Trophoblast cell (in vitro differentiated cells and primary cell): ENCODE measurements around the gene CXCL10.
"Not testable (repeated sequence)": the region's sequence is repeated elsewhere in the genome, so short reads cannot be mapped to it uniquely, and the experiment has no call there.

Source experiments
- DNase-seq, 2 donors: peaks; one replicate each; pipeline ENCODE4 v3.0.0-alpha.2; 2016
- H2AFZ ChIP-seq: 2 replicates; pipeline ENCODE4 v1.6.1; 2013; ENCODE audit warnings: low read length, moderate library complexity, mild to moderate bottlenecking; ENCODE audit not compliant: insufficient read depth, poor library complexity
- H2AK5ac ChIP-seq: 2 replicates; pipeline ENCODE4 v1.6.1; 2013; ENCODE audit warnings: mild to moderate bottlenecking, low read length
- H2BK120ac ChIP-seq: 2 replicates; pipeline ENCODE4 v1.6.1; 2013; ENCODE audit warnings: low read length, mild to moderate bottlenecking, moderate library complexity; ENCODE audit not compliant: insufficient read depth, poor library complexity
- H2BK12ac ChIP-seq: 2 replicates; pipeline ENCODE4 v1.6.1; 2013; ENCODE audit warnings: mild to moderate bottlenecking, low read length, moderate library complexity
- H2BK5ac ChIP-seq: 2 replicates; pipeline ENCODE4 v1.6.1; 2013; ENCODE audit warnings: low read length, low read depth, moderate library complexity, mild to moderate bottlenecking; ENCODE audit not compliant: poor library complexity
- H3K14ac ChIP-seq: 2 replicates; pipeline ENCODE4 v1.6.1; 2013; ENCODE audit warnings: mild to moderate bottlenecking, low read length
- H3K18ac ChIP-seq: 2 replicates; pipeline ENCODE4 v1.6.1; 2013; ENCODE audit warnings: mild to moderate bottlenecking, low read length
- H3K23ac ChIP-seq: 2 replicates; pipeline ENCODE4 v1.6.1; 2013; ENCODE audit warnings: low read length
- H3K27ac ChIP-seq: 2 replicates; pipeline ENCODE4 v1.5.1; 2013; ENCODE audit warnings: low read depth, mild to moderate bottlenecking, inconsistent platforms, low read length, moderate library complexity
- H3K27me3 ChIP-seq: 2 replicates; pipeline ENCODE4 v1.6.1; 2013; ENCODE audit warnings: inconsistent platforms, mild to moderate bottlenecking, low read length, moderate library complexity; ENCODE audit not compliant: insufficient read depth
- H3K36me3 ChIP-seq, 2 experiments: 1 replicate in 1 of 2; 2 replicates in 1 of 2; pipeline ENCODE4 v1.6.1; 2013; ENCODE audit warnings: low read length in 2 of 2, mild to moderate bottlenecking in 2 of 2, moderate library complexity in 1 of 2; ENCODE audit not compliant: insufficient read depth in 2 of 2, control insufficient read depth in 1 of 2
- H3K4ac ChIP-seq: 2 replicates; pipeline ENCODE4 v1.6.1; 2013; ENCODE audit warnings: low read depth, mild to moderate bottlenecking, low read length, moderate library complexity
- H3K4me1 ChIP-seq, 2 experiments: 1 replicate in 1 of 2; 2 replicates in 1 of 2; pipeline ENCODE4 v1.6.1; 2013; ENCODE audit warnings: low read length in 2 of 2, mild to moderate bottlenecking in 2 of 2, moderate library complexity in 1 of 2; ENCODE audit not compliant: insufficient read depth in 2 of 2, control insufficient read depth in 1 of 2
- H3K4me2 ChIP-seq: 2 replicates; pipeline ENCODE4 v1.6.1; 2013; ENCODE audit warnings: inconsistent platforms, mild to moderate bottlenecking, low read length, moderate library complexity
- H3K4me3 ChIP-seq: 2 replicates; pipeline ENCODE4 v1.5.1; 2013; ENCODE audit warnings: mild to moderate bottlenecking, low read depth, low read length, inconsistent platforms
- H3K79me1 ChIP-seq: one replicate; pipeline ENCODE4 v1.6.1; 2013; ENCODE audit warnings: low read length
- H3K79me2 ChIP-seq: 2 replicates; pipeline ENCODE4 v1.6.1; 2013; ENCODE audit warnings: low read length, mild to moderate bottlenecking; ENCODE audit not compliant: control insufficient read depth, insufficient read depth, poor library complexity
- H3K9ac ChIP-seq: 2 replicates; pipeline ENCODE4 v1.6.1; 2013; ENCODE audit warnings: mild to moderate bottlenecking, low read length
- H3K9me3 ChIP-seq: 2 replicates; pipeline ENCODE4 v1.6.1; 2013; ENCODE audit warnings: low read depth, mild to moderate bottlenecking, control low read depth, inconsistent platforms, low read length; ENCODE audit not compliant: insufficient read depth
- H4K12ac ChIP-seq: 2 replicates; pipeline ENCODE4 v1.6.1; 2013; ENCODE audit warnings: low read depth, mild to moderate bottlenecking, low read length, moderate library complexity
- H4K8ac ChIP-seq: 2 replicates; pipeline ENCODE4 v1.6.1; 2013; ENCODE audit warnings: low read depth, mild to moderate bottlenecking, low read length, moderate library complexity
- H4K91ac ChIP-seq: one replicate; pipeline ENCODE4 v1.6.1; 2013; ENCODE audit warnings: low read depth, mild to moderate bottlenecking, low read length, moderate library complexity
- WGBS: extraction: QIAGEN DNeasy Blood & Tissue Kit; methylation state at CpG from one replicate; pipeline ENCODE4 v1.1.7; 2013; ENCODE audit warnings: missing lambda C conversion rate; ENCODE audit not compliant: insufficient read length, insufficient coverage; ENCODE audit errors: extremely low coverage; 5-methylcytosine and 5-hydroxymethylcytosine counted together

The CXCL10 gene

DNA sequence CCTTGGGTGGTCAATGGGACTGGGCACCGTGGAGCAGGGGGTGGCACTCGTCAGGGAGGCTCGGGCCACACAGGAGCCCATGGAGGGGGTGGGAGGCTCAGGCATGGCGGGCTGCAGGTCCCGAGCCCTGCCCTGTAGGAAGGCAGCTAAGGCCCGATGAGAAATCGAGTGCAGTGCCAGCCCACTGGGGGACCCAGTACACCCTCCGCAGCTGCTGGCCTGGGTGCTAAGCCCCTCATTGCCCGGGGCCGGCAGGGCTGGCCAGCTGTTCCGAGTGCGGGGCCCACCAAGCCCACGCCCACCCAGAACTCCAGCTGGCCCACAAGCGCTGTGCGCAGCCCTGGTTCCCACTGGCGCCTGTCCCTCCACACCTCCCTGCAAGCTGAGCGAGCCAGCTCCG lies 20.0 kb upstream of the CXCL10 start:
- WGBS: no CpG with 5 or more reads among the region's 18 CpGs
- not testable (repeated sequence) for H4K12ac ChIP-seq, H3K23ac ChIP-seq, H3K79me2 ChIP-seq, H2BK120ac ChIP-seq, H3K4me3 ChIP-seq, H3K18ac ChIP-seq, H3K4me1 ChIP-seq, H3K9me3 ChIP-seq, H2BK5ac ChIP-seq, H4K8ac ChIP-seq, H3K9ac ChIP-seq, H3K4ac ChIP-seq, H2AK5ac ChIP-seq, DNase-seq, H3K14ac ChIP-seq, H3K27me3 ChIP-seq, H4K91ac ChIP-seq, H2BK12ac ChIP-seq, H3K36me3 ChIP-seq, H3K27ac ChIP-seq, H2AFZ ChIP-seq, H3K79me1 ChIP-seq, H3K4me2 ChIP-seq

DNA sequence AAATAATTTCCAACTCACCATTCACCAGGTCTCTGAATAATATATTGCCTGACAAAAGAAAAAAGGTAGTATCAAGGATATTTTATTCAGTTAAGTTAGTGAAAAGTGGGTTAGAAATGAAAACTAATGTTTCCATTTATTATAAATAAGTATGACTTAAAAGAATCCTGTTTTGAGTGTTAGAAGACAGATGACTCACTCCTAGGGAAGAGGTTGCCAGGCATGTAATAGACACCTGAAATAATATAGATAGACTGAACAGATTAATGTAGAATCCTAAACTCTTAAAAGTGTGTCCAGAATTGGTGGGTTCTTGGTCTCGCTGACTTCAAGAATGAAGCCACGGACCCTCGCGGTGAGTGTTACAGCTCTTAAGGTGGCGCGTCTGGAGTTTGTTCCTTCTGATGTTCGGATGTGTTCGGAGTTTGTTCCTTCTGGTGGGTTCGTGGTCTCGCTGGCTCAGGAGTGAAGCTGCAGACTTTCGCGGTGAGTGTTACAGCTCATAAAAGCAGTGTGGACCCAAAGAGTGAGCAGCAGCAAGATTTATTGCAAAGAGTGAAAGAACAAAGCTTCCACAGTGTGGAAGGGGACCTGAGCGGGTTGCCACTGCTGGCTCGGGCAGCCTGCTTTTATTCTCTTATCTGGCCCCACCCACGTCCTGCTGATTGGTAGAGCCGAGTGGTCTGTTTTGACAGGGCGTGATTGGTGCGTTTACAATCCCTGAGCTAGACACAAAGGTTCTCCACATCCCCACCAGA lies 19.1 kb upstream of the CXCL10 start:
- not testable (repeated sequence) for H4K8ac ChIP-seq, H3K4ac ChIP-seq, H2BK120ac ChIP-seq, H2AFZ ChIP-seq, H3K14ac ChIP-seq, H2BK12ac ChIP-seq, H3K9ac ChIP-seq, H3K23ac ChIP-seq, H2BK5ac ChIP-seq, H3K9me3 ChIP-seq, H3K79me2 ChIP-seq, H3K18ac ChIP-seq, H3K4me1 ChIP-seq, H3K79me1 ChIP-seq, H3K27me3 ChIP-seq, H3K4me2 ChIP-seq, DNase-seq, H3K4me3 ChIP-seq, H2AK5ac ChIP-seq, H4K91ac ChIP-seq, H4K12ac ChIP-seq, H3K27ac ChIP-seq, H3K36me3 ChIP-seq
- no CpG with 5 or more reads among the region's 18 CpGs for WGBS

DNA sequence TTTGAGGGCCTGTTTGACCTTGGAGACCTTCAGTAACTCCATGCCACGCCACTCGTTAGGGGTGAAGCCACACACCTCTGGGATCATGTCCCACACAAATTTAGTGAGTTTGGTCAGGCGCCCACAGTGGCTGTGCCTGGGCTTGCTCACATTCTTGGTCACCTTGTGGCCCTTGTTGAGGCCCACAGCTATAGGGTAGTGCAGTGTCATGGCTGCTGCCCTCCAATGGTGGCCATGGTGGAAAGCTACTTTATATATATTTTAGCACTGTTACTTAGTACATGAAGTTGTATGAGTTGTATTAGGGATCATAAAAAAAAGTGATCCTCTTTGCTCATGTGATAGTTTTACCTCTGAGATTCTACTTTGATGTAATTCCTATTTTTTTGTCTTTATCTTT lies 13.6 kb upstream of the CXCL10 start:
- Histone ChIP-seq H2AFZ (no peak overlapping the region), H3K79me2 (no peaks in the 10 kb centered on the region), H3K4me3 (peak overlapping the region; percentile 20), H2AK5ac (no peak overlapping the region), H3K27ac (no peak overlapping the region), H3K4ac (no peak overlapping the region), H4K12ac (no peak overlapping the region), H3K9ac (no peak overlapping the region), H3K36me3 (no peaks in the 10 kb centered on the region), H2BK12ac (no peak overlapping the region), H3K9me3 (no peaks in the 10 kb centered on the region), H3K23ac (peak overlapping the region; percentile 44), H2BK120ac (no peak overlapping the region), H2BK5ac (no peak overlapping the region), H4K8ac (no peak overlapping the region), H4K91ac (no peak overlapping the region), H3K4me1 (no peaks in the 10 kb centered on the region), H3K14ac (no peak overlapping the region), H3K27me3 (no peaks in the 10 kb centered on the region), H3K79me1 (no peaks in the 10 kb centered on the region), H3K4me2 (no peak overlapping the region), H3K18ac (no peak overlapping the region)
- no peak for DNase-seq
- no CpG with 5 or more reads among the region's 3 CpGs for WGBS

DNA sequence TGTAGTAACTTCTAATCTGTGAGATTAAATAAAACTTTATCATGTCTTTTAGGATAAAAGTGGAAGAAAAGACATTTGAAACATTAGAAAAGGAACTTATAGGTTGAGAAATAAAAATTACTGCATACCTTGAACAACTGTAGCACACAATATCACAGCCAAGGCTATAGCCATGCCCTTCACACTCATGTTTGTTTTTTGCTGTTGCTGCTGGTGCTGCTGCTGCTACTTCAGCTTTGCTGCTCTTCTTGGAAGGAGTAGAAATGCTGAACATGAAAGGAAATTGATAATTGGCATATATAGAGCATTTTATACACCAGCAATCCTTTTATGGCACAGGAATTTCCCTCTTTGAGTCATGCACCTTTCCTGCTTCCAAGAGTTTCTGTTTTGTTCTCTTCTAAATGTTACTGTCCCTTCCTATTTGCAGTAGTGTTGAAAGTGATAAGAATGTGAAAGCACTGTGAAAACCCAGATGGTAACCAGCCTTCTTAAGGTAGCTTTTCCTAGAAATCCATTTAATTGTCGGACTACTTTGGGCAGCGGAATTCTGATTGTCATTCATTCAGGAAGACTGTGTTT lies 12.6 kb upstream of the CXCL10 start, which contains the start of gene CXCL11:
TSS of gene CXCL11 (minus strand) at position 272 of the 582 bp plus-strand sequence. CDS start at position 189, 83 bp downstream.
- H2BK12ac ChIP-seq: no peak within 1 kb of the TSS
- H3K9ac ChIP-seq: no peak within 1 kb of the TSS
- no peaks in the 10 kb centered on the region for H3K36me3 ChIP-seq
- H4K8ac ChIP-seq: no peak within 1 kb of the TSS
- no peaks in the 10 kb centered on the region for H3K27me3 ChIP-seq
- no peak within 1 kb of the TSS for H3K4me2 ChIP-seq
- H3K14ac ChIP-seq: no peak within 1 kb of the TSS
- no peaks in the 10 kb centered on the region for H3K4me1 ChIP-seq
- no peak within 1 kb of the TSS for H2AFZ ChIP-seq
- H3K27ac ChIP-seq: no peak within 1 kb of the TSS
- H2BK120ac ChIP-seq: no peak within 1 kb of the TSS
- DNase-seq: no peak
- H4K91ac ChIP-seq: no peak within 1 kb of the TSS
- no peak within 1 kb of the TSS for H2AK5ac ChIP-seq
- peak within 1 kb of the TSS; percentile 20 for H3K4me3 ChIP-seq
- H3K9me3 ChIP-seq: no peaks in the 10 kb centered on the region
- H4K12ac ChIP-seq: no peak within 1 kb of the TSS
- H3K79me2 ChIP-seq: no peaks in the 10 kb centered on the region
- no peaks in the 10 kb centered on the region for H3K79me1 ChIP-seq
- peak within 1 kb of the TSS; percentile 44 for H3K23ac ChIP-seq
- no peak within 1 kb of the TSS for H3K4ac ChIP-seq
- no peak within 1 kb of the TSS for H3K18ac ChIP-seq
- WGBS: no CpG with 5 or more reads among the region's 2 CpGs
- H2BK5ac ChIP-seq: no peak within 1 kb of the TSS
